Gastrocnemius medialis (tissue), 4 donors: ENCODE data around the gene SLC7A11. TPM values are rescaled to one million over a fixed set of nuclear protein-coding genes. Genes with fewer than 3 reads are reported as not detected.

Source experiments
- ATAC-seq, 2 donors: fragments of 150-250 bp; one replicate each; pipeline ENCODE4 v1.9.1; 2016
- DNase-seq, 2 donors: peaks; one replicate each; pipeline ENCODE4 v3.0.0-alpha.2; 2019
- H3K27ac ChIP-seq, 4 donors: fragments of 200-600 bp; sonication (generic); 1 replicate in 1 of 4; 2 replicates in 3 of 4; pipeline ENCODE4 v1.5.1; 2016 to 2018; ENCODE audit warnings: mild to moderate bottlenecking in 2 of 4, moderate library complexity in 1 of 4
- H3K27me3 ChIP-seq, 3 donors: fragments of 200-600 bp; sonication (generic) in 2 of 3; 1 replicate in 1 of 3; 2 replicates in 2 of 3; pipeline versions ENCODE4 v1.5.1 to v1.6.0; 2016 to 2019; ENCODE audit warnings: mild to moderate bottlenecking in 1 of 3, moderate library complexity in 1 of 3
- H3K36me3 ChIP-seq, 2 donors: fragments of 200-600 bp; sonication (generic) in 1 of 2; one replicate each; pipeline ENCODE4 v1.5.1; 2017 to 2018
- H3K4me1 ChIP-seq, 2 donors: fragments of 200-600 bp; sonication (generic) in 1 of 2; one replicate each; pipeline ENCODE4 v1.5.1; 2016 to 2017; ENCODE audit warnings: mild to moderate bottlenecking in 2 of 2
- H3K4me3 ChIP-seq, 4 donors: fragments of 200-600 bp; sonication (generic) in 3 of 4; 1 replicate in 1 of 4; 2 replicates in 3 of 4; pipeline ENCODE4 v1.5.1; 2016 to 2019; ENCODE audit warnings: mild to moderate bottlenecking in 2 of 4
- H3K9me3 ChIP-seq, 3 donors: fragments of 200-600 bp; sonication (generic) in 2 of 3; 1 replicate in 1 of 3; 2 replicates in 2 of 3; pipeline ENCODE4 v1.5.1; 2016 to 2019
- POLR2A ChIP-seq, 2 donors: fragments of 450-650 bp; IDR thresholded peaks; one replicate each; pipeline ENCODE4 v1.6.1; 2017; ENCODE audit warnings: antibody characterized with exemption in 2 of 2, mild to moderate bottlenecking in 2 of 2, moderate library complexity in 2 of 2
- in situ Hi-C, 4 donors: fragments of 200-750 bp; cut with MboI; loops; one replicate each; pipeline versions ENCODE4 v1.15.0 to v1.8.0; 2017; ENCODE audit warnings: low sequenced_read_pairs in 4 of 4
- intact Hi-C: fragments of 100-400 bp; cut with DNase I; formaldehyde crosslinking; loops from one replicate; pipeline ENCODE4 v1.15.1; 2023; ENCODE audit warnings: low total_unique reads
- total RNA-seq, 4 donors: library from RNA; depleted of rRNA; stranded (reverse); fragments of >200 nt; gene quantifications; one replicate each; pipeline versions ENCODE4 v1.1.0 to v1.2.3, GENCODE V29; 2016
- TF ChIP-seq, protein P1 (sequence below), 5 experiments: fragments of 450-650 bp in 3 of 5; fragments of 200-600 bp in 2 of 5; sonication (generic) in 2 of 5; IDR thresholded peaks in 4 of 5; conservative IDR thresholded peaks in 1 of 5; 1 replicate in 4 of 5; 2 replicates in 1 of 5; pipeline ENCODE4 v1.5.1; 2016 to 2019; ENCODE audit warnings: antibody characterized with exemption in 5 of 5, mild to moderate bottlenecking in 3 of 5, moderate library complexity in 3 of 5

SLC7A11 gene
- total RNA-seq: under 1 TPM in 2 of 4 donors, not detected in 2; 0.10 to 0.11 TPM

GRCh38 chr4:138242076-138242833 is at the start of gene SLC7A11:
SLC7A11 (minus strand) TSS chr4:138242349; CDS start chr4:138242069, 280 bp downstream.
- Histone ChIP-seq H3K9me3 (no peaks in the 10 kb centered on the region), H3K27ac (no peak within 1 kb of the TSS), H3K27me3 (no peaks in the 10 kb centered on the region), H3K36me3 (no peaks in the 10 kb centered on the region), H3K4me1 (peaks cover 0 to 3% of the 10 kb centered on the region in 2 donors), H3K4me3 (peak within 1 kb of the TSS in 3 of 4 donors; percentile 6 to 32 (median 16))
- peak; percentile 65 to 71 for ATAC-seq
- in situ Hi-C loops (no loop called here), intact Hi-C loops (no loop called here)
- TF ChIP-seq, protein P1, sequence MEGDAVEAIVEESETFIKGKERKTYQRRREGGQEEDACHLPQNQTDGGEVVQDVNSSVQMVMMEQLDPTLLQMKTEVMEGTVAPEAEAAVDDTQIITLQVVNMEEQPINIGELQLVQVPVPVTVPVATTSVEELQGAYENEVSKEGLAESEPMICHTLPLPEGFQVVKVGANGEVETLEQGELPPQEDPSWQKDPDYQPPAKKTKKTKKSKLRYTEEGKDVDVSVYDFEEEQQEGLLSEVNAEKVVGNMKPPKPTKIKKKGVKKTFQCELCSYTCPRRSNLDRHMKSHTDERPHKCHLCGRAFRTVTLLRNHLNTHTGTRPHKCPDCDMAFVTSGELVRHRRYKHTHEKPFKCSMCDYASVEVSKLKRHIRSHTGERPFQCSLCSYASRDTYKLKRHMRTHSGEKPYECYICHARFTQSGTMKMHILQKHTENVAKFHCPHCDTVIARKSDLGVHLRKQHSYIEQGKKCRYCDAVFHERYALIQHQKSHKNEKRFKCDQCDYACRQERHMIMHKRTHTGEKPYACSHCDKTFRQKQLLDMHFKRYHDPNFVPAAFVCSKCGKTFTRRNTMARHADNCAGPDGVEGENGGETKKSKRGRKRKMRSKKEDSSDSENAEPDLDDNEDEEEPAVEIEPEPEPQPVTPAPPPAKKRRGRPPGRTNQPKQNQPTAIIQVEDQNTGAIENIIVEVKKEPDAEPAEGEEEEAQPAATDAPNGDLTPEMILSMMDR (IDR thresholded peaks at IDR 0.05 in 4 of 5, conservative IDR thresholded peaks at IDR 0.05 in 1 of 5): no peak
- TF ChIP-seq POLR2A (IDR thresholded peaks at IDR 0.05): no peak
- peak in 1 of 2 donors; percentile 12 for DNase-seq

DNA sequence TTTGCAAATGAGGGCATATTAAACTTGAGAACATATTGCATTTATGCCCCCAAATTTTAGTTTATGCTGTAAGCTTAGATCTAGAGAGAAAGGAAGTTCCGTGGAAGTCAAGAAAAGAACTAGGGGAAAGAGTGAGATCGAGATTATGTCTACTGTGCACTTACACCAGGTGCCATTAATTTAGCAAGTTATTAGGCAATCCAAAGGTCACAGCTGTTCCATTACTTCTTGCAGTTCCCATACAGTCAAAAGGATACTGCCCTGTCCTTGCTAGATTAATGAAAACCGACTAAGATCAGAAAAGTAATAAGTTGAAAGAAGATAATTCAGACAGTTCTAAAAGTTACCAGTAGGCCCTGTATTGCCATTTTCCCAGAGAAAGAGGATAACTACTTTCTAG is 49.3 kb upstream of the SLC7A11 start:
- no peaks in the 10 kb centered on the region for H3K27me3 ChIP-seq
- in situ Hi-C loops: no loop called here
- H3K27ac ChIP-seq: no peak overlapping the region
- H3K4me3 ChIP-seq: no peak overlapping the region
- no peaks in the 10 kb centered on the region for H3K9me3 ChIP-seq
- TF ChIP-seq, protein P1 (IDR thresholded peaks at IDR 0.05 in 4 of 5, conservative IDR thresholded peaks at IDR 0.05 in 1 of 5): no peak
- TF ChIP-seq POLR2A (IDR thresholded peaks at IDR 0.05): no peak
- no peak for DNase-seq
- H3K4me1 ChIP-seq: no peaks in the 10 kb centered on the region
- ATAC-seq: no peak
- intact Hi-C loops: no loop called here
- no peaks in the 10 kb centered on the region for H3K36me3 ChIP-seq

DNA sequence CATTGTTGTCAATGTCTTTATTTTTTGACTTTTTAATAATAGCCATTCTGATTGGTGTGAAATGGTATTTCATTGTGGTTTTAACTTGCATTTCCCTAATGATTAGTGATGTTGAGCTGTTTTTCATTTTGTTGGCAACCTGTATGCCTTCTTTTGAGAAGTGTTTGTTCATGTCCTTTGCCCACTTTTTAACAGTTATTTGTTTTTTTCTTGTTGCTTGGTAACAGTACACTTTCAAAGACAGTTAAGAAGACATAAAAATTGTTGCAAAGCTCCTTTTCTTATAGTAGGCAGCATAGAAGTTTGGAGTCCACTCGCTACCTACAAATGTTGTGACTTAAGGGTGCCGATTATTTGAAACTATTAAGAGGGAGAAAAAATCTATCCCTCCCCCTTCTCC is 48.7 kb upstream of the SLC7A11 start:
- intact Hi-C loops (no loop called here), in situ Hi-C loops (no loop called here)
- Histone ChIP-seq H3K27me3 (no peaks in the 10 kb centered on the region), H3K36me3 (no peaks in the 10 kb centered on the region), H3K27ac (no peak overlapping the region), H3K9me3 (no peaks in the 10 kb centered on the region), H3K4me1 (no peaks in the 10 kb centered on the region), H3K4me3 (no peak overlapping the region)
- TF ChIP-seq POLR2A (IDR thresholded peaks at IDR 0.05): no peak
- no peak for DNase-seq
- ATAC-seq: no peak

DNA sequence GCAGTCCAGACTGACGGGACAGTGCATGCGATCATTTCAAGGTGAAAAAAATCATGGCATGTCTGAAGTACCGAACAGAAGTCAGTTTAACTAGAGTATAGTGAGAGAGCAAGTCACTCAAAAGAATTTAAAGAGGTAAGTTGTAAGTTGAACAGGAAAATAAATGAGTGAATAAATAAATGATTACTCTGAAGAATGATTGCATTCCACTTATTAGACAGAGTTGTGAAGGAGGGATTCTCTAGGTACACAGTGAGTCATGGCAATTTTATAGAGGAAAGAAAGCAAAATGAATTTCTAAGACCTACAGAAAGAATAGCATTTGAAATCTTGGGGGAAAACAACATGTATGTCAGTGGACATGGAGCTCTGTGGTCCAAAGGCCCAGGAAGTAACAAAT is 37.1 kb upstream of the SLC7A11 start:
- no peak overlapping the region for H3K4me3 ChIP-seq

DNA sequence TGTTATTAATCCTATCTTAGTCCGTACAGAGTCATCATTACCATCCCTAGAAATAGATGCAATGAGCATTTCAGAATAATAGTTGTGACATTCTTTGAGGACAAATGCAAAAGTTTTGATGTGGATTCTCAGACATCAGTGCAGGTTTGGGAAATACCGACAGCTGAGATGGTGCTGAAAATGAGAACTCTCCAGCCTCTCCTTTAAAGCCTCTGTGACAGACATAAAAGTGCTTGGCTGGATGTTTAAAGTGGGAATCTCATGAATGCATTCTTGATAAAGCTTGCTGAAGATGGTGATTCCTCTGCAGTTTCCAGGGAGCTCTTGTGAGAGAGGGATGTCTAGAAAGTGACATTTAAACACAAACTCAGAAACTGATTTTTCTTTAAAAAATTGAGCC is 35.0 kb upstream of the SLC7A11 start:
- H3K27ac ChIP-seq: no peak overlapping the region
- no peaks in the 10 kb centered on the region for H3K4me1 ChIP-seq
- DNase-seq (no peak), ATAC-seq (no peak)
- H3K36me3 ChIP-seq: no peaks in the 10 kb centered on the region
- no peaks in the 10 kb centered on the region for H3K27me3 ChIP-seq
- H3K4me3 ChIP-seq: no peak overlapping the region
- TF ChIP-seq, protein P1 (IDR thresholded peaks at IDR 0.05 in 4 of 5, conservative IDR thresholded peaks at IDR 0.05 in 1 of 5): no peak
- no peak for TF ChIP-seq POLR2A (IDR thresholded peaks at IDR 0.05)
- intact Hi-C loops (no loop called here), in situ Hi-C loops (no loop called here)
- no peaks in the 10 kb centered on the region for H3K9me3 ChIP-seq

More for the DNA sequence above, 37.1 kb upstream of the SLC7A11 start:
- H3K4me1 ChIP-seq: no peaks in the 10 kb centered on the region
- intact Hi-C loops: no loop called here
- no peaks in the 10 kb centered on the region for H3K36me3 ChIP-seq
- H3K9me3 ChIP-seq: no peaks in the 10 kb centered on the region
- TF ChIP-seq, protein P1 (IDR thresholded peaks at IDR 0.05 in 4 of 5, conservative IDR thresholded peaks at IDR 0.05 in 1 of 5): no peak
- TF ChIP-seq POLR2A (IDR thresholded peaks at IDR 0.05): no peak
- in situ Hi-C loops: no loop called here
- DNase-seq (no peak), ATAC-seq (no peak)
- H3K27ac ChIP-seq: no peak overlapping the region
- H3K27me3 ChIP-seq: no peaks in the 10 kb centered on the region
